ENCODE measurements around the gene MYL9. TPM values are rescaled to one million over a fixed set of nuclear protein-coding genes. Genes with fewer than 3 reads are reported as not detected.

Gene MYL9
- total RNA-seq, 3 donors from 2014 or later (not counting 1 experiment from before 2014, with no cell fraction given), result 2.7 to 13.5 (median 2.7) TPM

DNA sequence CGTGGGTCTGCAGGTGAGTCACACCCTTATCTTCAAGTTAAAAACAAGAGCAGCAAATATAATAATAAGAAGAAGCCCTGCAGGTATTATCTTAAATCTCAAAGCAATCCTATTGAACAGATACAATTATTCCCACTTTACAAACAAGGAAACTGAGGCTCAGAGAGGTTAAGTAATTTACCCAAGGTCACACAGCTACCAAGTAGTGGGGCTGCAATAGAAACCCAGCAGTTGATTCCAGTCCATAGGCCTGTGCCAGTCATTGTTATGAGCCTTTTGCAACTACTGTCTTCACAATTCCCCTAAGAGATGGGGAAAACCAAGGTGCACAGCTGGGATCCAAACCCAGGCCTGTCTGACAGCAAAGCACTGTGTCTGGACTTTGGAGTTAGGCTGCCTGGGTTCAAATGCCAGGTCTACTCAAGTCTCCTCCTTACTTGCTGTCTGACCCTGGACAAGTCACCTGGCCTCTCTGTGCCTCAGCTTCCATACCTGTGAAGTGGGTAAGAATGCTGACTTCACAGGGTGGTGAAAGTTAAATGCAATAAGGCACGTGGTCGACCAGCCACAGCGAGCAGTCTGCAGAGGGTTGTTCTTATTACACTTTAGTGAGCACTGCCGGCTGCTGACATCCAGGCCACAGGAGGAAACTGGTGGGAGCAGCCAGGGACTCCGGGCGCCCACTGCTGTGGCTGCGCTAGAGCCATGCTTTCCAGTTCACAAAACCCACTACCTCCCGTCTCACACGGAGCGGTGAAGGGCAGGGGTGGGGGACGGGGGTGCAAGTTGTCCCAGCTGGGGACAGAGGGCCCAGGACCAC is 6.1 kb downstream of the MYL9 start:
- H3K27me3 ChIP-seq (ENCODE audit: control insufficient read depth, insufficient read depth, low read length), result no peaks in the 10 kb centered on the region
- TF ChIP-seq, protein P1, sequence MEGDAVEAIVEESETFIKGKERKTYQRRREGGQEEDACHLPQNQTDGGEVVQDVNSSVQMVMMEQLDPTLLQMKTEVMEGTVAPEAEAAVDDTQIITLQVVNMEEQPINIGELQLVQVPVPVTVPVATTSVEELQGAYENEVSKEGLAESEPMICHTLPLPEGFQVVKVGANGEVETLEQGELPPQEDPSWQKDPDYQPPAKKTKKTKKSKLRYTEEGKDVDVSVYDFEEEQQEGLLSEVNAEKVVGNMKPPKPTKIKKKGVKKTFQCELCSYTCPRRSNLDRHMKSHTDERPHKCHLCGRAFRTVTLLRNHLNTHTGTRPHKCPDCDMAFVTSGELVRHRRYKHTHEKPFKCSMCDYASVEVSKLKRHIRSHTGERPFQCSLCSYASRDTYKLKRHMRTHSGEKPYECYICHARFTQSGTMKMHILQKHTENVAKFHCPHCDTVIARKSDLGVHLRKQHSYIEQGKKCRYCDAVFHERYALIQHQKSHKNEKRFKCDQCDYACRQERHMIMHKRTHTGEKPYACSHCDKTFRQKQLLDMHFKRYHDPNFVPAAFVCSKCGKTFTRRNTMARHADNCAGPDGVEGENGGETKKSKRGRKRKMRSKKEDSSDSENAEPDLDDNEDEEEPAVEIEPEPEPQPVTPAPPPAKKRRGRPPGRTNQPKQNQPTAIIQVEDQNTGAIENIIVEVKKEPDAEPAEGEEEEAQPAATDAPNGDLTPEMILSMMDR (IDR thresholded peaks at IDR 0.05), result no peak
- DNase-seq, result no peak
- no peak overlapping the region for H3K27ac ChIP-seq (ENCODE audit: low read length)
- no peaks in the 10 kb centered on the region for H3K36me3 ChIP-seq (ENCODE audit: control insufficient read depth, insufficient read depth, low read length)
- Mint-ChIP-seq H3K4me1 (peaks cover 0 to 4% of the 10 kb centered on the region in 2 donors), H3K27me3 (ENCODE audit: low read depth in 2 of 2) (no peaks in the 10 kb centered on the region), H3K4me3 (no peak overlapping the region), H3K27ac (no peak overlapping the region), H3K36me3 (no peaks in the 10 kb centered on the region), H3K9me3 (no peaks in the 10 kb centered on the region)
- no peak overlapping the region for H3K4me3 ChIP-seq (ENCODE audit: low read length)
- no peak for ATAC-seq
- intact Hi-C loops (cut with micrococcal nuclease), result no loop called here
- WGBS (ENCODE audit: insufficient coverage), result 89% methylated on average over 11 of the region's 12 CpGs
- H3K4me1 ChIP-seq (ENCODE audit: control insufficient read depth, insufficient read depth, low read length), result no peaks in the 10 kb centered on the region
- H3K9me3 ChIP-seq (ENCODE audit: control insufficient read depth, insufficient read depth, low read length), result no peaks in the 10 kb centered on the region

DNA sequence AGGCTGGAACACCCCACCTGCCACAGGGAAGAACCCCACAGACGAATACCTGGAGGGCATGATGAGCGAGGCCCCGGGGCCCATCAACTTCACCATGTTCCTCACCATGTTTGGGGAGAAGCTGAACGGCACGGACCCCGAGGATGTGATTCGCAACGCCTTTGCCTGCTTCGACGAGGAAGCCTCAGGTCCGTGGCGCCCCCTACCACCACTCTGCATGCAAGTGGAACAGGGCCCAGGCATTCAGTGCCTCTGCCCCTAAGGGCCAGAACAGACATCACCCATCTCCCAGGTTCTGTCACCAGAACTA is 6.6 kb downstream of the MYL9 start:
- Mint-ChIP-seq H3K4me1 (no peaks in the 10 kb centered on the region), H3K27ac (no peak overlapping the region), H3K36me3 (no peaks in the 10 kb centered on the region), H3K4me3 (no peak overlapping the region), H3K27me3 (ENCODE audit: low read depth in 2 of 2) (no peaks in the 10 kb centered on the region), H3K9me3 (no peaks in the 10 kb centered on the region)
- Histone ChIP-seq H3K36me3 (ENCODE audit: control insufficient read depth, insufficient read depth, low read length) (no peaks in the 10 kb centered on the region), H3K4me3 (ENCODE audit: low read length) (no peak overlapping the region), H3K4me1 (ENCODE audit: control insufficient read depth, insufficient read depth, low read length) (no peaks in the 10 kb centered on the region), H3K9me3 (ENCODE audit: control insufficient read depth, insufficient read depth, low read length) (no peaks in the 10 kb centered on the region), H3K27me3 (ENCODE audit: control insufficient read depth, insufficient read depth, low read length) (no peaks in the 10 kb centered on the region), H3K27ac (ENCODE audit: low read length) (no peak overlapping the region)
- ATAC-seq (no peak), DNase-seq (no peak)
- intact Hi-C loops (cut with micrococcal nuclease), result no loop called here
- TF ChIP-seq, protein P1 (IDR thresholded peaks at IDR 0.05), result no peak
- 95% methylated on average over 12 of the region's 12 CpGs for WGBS (ENCODE audit: insufficient coverage)

DNA sequence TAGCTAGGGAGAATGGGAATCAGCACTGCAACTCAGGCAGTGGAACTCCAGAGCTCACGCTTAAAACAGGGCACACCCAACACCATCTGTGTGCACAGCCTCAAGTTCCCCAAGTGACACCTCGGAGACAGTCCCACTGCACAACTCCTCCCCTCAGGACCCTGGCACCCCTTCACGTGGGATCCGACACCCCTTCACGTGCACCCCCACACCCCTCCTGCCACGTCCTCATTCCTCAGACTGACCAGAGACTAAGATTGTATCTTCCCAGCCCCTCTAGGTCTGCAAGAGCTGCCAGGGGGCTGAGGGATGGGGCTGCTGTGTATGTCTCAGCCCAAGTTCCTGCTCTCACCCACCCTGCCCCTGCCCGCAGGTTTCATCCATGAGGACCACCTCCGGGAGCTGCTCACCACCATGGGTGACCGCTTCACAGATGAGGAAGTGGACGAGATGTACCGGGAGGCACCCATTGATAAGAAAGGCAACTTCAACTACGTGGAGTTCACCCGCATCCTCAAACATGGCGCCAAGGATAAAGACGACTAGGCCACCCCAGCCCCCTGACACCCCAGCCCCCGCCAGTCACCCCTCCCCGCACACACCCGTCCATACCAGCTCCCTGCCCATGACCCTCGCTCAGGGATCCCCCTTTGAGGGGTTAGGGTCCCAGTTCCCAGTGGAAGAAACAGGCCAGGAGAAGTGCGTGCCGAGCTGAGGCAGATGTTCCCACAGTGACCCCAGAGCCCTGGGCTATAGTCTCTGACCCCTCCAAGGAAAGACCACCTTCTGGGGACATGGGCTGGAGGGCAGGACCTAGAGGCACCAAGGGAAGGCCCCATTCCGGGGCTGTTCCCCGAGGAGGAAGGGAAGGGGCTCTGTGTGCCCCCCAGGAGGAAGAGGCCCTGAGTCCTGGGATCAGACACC is 7.6 kb downstream of the MYL9 start:
- intact Hi-C loops (cut with micrococcal nuclease), result no loop called here
- H3K9me3 Mint-ChIP-seq, result no peaks in the 10 kb centered on the region
- Histone ChIP-seq H3K4me3 (ENCODE audit: low read length) (no peak overlapping the region), H3K4me1 (ENCODE audit: control insufficient read depth, insufficient read depth, low read length) (no peaks in the 10 kb centered on the region), H3K36me3 (ENCODE audit: control insufficient read depth, insufficient read depth, low read length) (no peaks in the 10 kb centered on the region), H3K9me3 (ENCODE audit: control insufficient read depth, insufficient read depth, low read length) (no peaks in the 10 kb centered on the region), H3K27me3 (ENCODE audit: control insufficient read depth, insufficient read depth, low read length) (no peaks in the 10 kb centered on the region), H3K27ac (ENCODE audit: low read length) (no peak overlapping the region)
- WGBS (ENCODE audit: insufficient coverage), result 91% methylated on average over 22 of the region's 23 CpGs
- no peak overlapping the region for H3K4me3 Mint-ChIP-seq
- no peaks in the 10 kb centered on the region for H3K4me1 Mint-ChIP-seq
- ATAC-seq (no peak), DNase-seq (no peak)
- H3K27me3 Mint-ChIP-seq (ENCODE audit: low read depth in 2 of 2), result no peaks in the 10 kb centered on the region
- H3K36me3 Mint-ChIP-seq, result no peaks in the 10 kb centered on the region
- TF ChIP-seq, protein P1 (IDR thresholded peaks at IDR 0.05), result no peak
- H3K27ac Mint-ChIP-seq, result no peak overlapping the region
